ENCODE results near the gene FUT2. TPM values are rescaled to one million over a fixed set of nuclear protein-coding genes. Genes with fewer than 3 reads are reported as not detected.

FUT2 gene
- total RNA-seq, 1 experiment from 2014 or later, result 12.5 TPM

DNA sequence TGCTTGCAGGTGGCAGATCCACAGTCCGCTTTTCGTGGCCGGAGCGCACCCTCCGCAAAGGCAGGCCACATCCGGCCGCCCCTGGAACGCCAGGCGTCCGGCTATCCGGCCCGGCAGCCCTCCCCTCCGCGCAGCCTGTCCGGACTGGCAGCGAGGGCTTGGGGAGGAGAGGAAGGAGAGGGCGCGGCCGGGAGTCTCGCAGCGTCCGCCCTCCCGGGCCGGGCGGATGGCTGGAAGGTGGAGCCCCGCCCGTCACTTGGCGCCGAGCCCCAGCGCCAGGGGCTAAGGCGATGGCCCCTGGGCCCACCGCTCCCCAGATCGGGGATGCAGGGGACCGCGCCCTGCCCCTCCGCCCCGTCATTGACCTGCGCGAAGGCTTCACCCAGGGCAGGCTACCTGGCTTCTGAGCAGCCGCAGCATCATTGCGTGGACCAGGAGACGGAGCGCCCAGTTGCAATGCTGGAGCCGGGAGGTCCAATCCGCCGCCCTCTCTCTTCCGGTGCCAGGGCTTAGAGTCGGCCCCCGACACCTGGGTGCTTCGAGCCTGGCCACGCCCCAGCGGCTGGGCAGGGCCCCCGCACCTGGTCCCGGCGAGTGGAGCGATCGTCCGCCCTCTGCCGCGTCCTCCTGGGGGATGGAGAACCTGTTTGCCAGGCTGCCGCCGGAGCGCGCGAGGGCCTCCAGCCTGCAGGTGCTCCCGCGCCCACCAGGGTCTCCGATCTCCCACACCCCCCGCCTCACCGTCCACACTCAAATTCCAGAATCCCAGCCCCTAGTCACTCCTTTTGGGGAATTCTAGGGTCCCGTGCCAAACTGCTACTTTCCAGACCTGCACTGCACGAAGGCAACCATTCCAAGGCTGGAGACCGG, 57.0 kb downstream of the FUT2 start, which contains the start of gene FUT1:
FUT1 (minus strand) TSS at position 146 of the 870 bp plus-strand sequence. CDS start 1,360 bp downstream, outside the sequence.
- Histone ChIP-seq H2AFZ (ENCODE audit: low read depth, low read length, poor library complexity, severe bottlenecking) (no peak within 1 kb of the TSS), H3K9me3 (ENCODE audit: control insufficient read depth in 1 of 2, insufficient read depth in 1 of 2, low read depth in 1 of 2, low read length in 2 of 2) (no peaks in the 10 kb centered on the region), H3K27ac (ENCODE audit: low read depth, low read length) (peak within 1 kb of the TSS; percentile 84), H4K20me1 (ENCODE audit: insufficient read depth) (no peaks in the 10 kb centered on the region), H3K9me2 (ENCODE audit: insufficient read depth) (no peaks in the 10 kb centered on the region), H3K79me2 (ENCODE audit: insufficient read depth, low read length) (peaks cover 38% of the 10 kb centered on the region), H3K4me3 (replicated peaks in 1 of 2; ENCODE audit: low read depth in 1 of 2, low read length in 2 of 2) (peak within 1 kb of the TSS; percentile 78 to 95), H3K4me1 (ENCODE audit: control insufficient read depth in 1 of 2, insufficient read depth in 2 of 2, low read length in 2 of 2) (peaks cover 25 to 35% of the 10 kb centered on the region in 2 experiments), H3K27me3 (ENCODE audit: insufficient read depth, low read length) (no peaks in the 10 kb centered on the region), H3K9ac (ENCODE audit: low read length) (peak within 1 kb of the TSS; percentile 85), H3K4me2 (ENCODE audit: low read length) (peak within 1 kb of the TSS; percentile 88), H3K36me3 (ENCODE audit: control insufficient read depth in 1 of 2, insufficient read depth in 2 of 2, low read length in 2 of 2) (peaks cover 14 to 27% of the 10 kb centered on the region in 2 experiments; a peak in 3 of 4 replicates)
- DNase-seq (ENCODE audit: low read depth, low spot score) (peak; percentile 89), ATAC-seq (peak; percentile 87)
- intact Hi-C loops (cut with micrococcal nuclease), result no loop called here
- POLR2A ChIA-PET, result interaction anchor here (0.6 to 1.5 kb wide), 2 partner anchors 14 to 19 kb away, joined by 4 read pairs; no protein-coding TSS in a partner anchor
- CTCF ChIA-PET, result no interaction called here
- no TSS peak for BruUV-seq (replicated peaks)
- RAD21 ChIA-PET (ENCODE audit: low non-redundant PET in 1 of 2, low total read pairs in 2 of 2, uncharacterized antibody in 2 of 2, unreplicated experiment in 2 of 2), result no interaction called here
- TF ChIP-seq MAX (IDR thresholded peaks at IDR 0.05) (peak; percentile 84), ZNF274 (IDR thresholded peaks at IDR 0.05; ENCODE audit: low read depth, low read length) (no peak), EZH2phosphoT487 (IDR thresholded peaks at IDR 0.05; ENCODE audit: borderline replicate concordance) (no peak), EZH2 (IDR thresholded peaks at IDR 0.05) (no peak), POLR2A (IDR thresholded peaks at IDR 0.05; ENCODE audit: borderline replicate concordance, extremely low read depth, insufficient read depth, insufficient read length) (peak; percentile 13), TCF7L2 (IDR thresholded peaks at IDR 0.05; ENCODE audit: borderline replicate concordance, extremely low read depth, insufficient read depth, insufficient read length) (peak; percentile 60), YY1 (IDR thresholded peaks at IDR 0.05; ENCODE audit: extremely low read depth, insufficient replicate concordance, low read depth, low read length) (peak; percentile 75), SP1 (IDR thresholded peaks at IDR 0.05; ENCODE audit: low read depth) (peak; percentile 97), POLR2AphosphoS5 (IDR thresholded peaks at IDR 0.05; ENCODE audit: low read depth, low read length) (peak; percentile 77), EGR1 (IDR thresholded peaks at IDR 0.05; ENCODE audit: low read depth) (no peak; the same call in 1 of the 2 replicates), ATF3 (IDR thresholded peaks at IDR 0.05) (no peak), RAD21 (IDR thresholded peaks at IDR 0.05; ENCODE audit: low read depth) (no peak), CEBPB (IDR thresholded peaks at IDR 0.05; ENCODE audit: low read depth) (no peak), ZFX (IDR thresholded peaks at IDR 0.05) (peak; percentile 50; the same call in 1 of the 2 replicates), JUND (IDR thresholded peaks at IDR 0.05) (peak; percentile 83)
- TF ChIP-seq, protein P1, sequence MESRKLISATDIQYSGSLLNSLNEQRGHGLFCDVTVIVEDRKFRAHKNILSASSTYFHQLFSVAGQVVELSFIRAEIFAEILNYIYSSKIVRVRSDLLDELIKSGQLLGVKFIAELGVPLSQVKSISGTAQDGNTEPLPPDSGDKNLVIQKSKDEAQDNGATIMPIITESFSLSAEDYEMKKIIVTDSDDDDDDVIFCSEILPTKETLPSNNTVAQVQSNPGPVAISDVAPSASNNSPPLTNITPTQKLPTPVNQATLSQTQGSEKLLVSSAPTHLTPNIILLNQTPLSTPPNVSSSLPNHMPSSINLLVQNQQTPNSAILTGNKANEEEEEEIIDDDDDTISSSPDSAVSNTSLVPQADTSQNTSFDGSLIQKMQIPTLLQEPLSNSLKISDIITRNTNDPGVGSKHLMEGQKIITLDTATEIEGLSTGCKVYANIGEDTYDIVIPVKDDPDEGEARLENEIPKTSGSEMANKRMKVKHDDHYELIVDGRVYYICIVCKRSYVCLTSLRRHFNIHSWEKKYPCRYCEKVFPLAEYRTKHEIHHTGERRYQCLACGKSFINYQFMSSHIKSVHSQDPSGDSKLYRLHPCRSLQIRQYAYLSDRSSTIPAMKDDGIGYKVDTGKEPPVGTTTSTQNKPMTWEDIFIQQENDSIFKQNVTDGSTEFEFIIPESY (IDR thresholded peaks at IDR 0.05; ENCODE audit: extremely low read depth, insufficient replicate concordance, low read length), result no peak
- TF ChIP-seq, protein P2, sequence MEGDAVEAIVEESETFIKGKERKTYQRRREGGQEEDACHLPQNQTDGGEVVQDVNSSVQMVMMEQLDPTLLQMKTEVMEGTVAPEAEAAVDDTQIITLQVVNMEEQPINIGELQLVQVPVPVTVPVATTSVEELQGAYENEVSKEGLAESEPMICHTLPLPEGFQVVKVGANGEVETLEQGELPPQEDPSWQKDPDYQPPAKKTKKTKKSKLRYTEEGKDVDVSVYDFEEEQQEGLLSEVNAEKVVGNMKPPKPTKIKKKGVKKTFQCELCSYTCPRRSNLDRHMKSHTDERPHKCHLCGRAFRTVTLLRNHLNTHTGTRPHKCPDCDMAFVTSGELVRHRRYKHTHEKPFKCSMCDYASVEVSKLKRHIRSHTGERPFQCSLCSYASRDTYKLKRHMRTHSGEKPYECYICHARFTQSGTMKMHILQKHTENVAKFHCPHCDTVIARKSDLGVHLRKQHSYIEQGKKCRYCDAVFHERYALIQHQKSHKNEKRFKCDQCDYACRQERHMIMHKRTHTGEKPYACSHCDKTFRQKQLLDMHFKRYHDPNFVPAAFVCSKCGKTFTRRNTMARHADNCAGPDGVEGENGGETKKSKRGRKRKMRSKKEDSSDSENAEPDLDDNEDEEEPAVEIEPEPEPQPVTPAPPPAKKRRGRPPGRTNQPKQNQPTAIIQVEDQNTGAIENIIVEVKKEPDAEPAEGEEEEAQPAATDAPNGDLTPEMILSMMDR (IDR thresholded peaks at IDR 0.05 in 2 of 3, conservative IDR thresholded peaks at IDR 0.05 in 1 of 3; ENCODE audit: borderline replicate concordance in 1 of 3, insufficient read depth in 1 of 3, low read depth in 2 of 3, low read length in 2 of 3), result no peak; a peak in 2 of 6 replicates
- TF ChIP-seq, protein P3, sequence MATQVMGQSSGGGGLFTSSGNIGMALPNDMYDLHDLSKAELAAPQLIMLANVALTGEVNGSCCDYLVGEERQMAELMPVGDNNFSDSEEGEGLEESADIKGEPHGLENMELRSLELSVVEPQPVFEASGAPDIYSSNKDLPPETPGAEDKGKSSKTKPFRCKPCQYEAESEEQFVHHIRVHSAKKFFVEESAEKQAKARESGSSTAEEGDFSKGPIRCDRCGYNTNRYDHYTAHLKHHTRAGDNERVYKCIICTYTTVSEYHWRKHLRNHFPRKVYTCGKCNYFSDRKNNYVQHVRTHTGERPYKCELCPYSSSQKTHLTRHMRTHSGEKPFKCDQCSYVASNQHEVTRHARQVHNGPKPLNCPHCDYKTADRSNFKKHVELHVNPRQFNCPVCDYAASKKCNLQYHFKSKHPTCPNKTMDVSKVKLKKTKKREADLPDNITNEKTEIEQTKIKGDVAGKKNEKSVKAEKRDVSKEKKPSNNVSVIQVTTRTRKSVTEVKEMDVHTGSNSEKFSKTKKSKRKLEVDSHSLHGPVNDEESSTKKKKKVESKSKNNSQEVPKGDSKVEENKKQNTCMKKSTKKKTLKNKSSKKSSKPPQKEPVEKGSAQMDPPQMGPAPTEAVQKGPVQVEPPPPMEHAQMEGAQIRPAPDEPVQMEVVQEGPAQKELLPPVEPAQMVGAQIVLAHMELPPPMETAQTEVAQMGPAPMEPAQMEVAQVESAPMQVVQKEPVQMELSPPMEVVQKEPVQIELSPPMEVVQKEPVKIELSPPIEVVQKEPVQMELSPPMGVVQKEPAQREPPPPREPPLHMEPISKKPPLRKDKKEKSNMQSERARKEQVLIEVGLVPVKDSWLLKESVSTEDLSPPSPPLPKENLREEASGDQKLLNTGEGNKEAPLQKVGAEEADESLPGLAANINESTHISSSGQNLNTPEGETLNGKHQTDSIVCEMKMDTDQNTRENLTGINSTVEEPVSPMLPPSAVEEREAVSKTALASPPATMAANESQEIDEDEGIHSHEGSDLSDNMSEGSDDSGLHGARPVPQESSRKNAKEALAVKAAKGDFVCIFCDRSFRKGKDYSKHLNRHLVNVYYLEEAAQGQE (IDR thresholded peaks at IDR 0.05; ENCODE audit: low read depth), result no peak

Measured in HCT116 (cell line).